Measurements from ENCODE around the gene NCS1.

GRCh38 chr9:130240410-130241197 lies 68.4 kb downstream of the NCS1 start:
- TF ChIP-seq CTCF (IDR thresholded peaks at IDR 0.05; ENCODE audit: low read depth, low read length, poor library complexity, severe bottlenecking) (no peak), EZH2phosphoT487 (IDR thresholded peaks at IDR 0.05; ENCODE audit: borderline replicate concordance, low read length) (no peak)

All from DOHH2 (cell line).